HG03159 (cell line): ENCODE results near the gene HSPG2.
"Not testable (repeated sequence)": the region's sequence is repeated elsewhere in the genome, so short reads cannot be mapped to it uniquely, and the experiment has no call there.

ENCODE experiments used
- ATAC-seq: cut with Tn5 transposase; IDR thresholded peaks from one replicate; pipeline ENCODE4 v1.9.1; 2021; ENCODE audit warnings: mild to moderate bottlenecking, moderate library complexity; ENCODE audit not compliant: unreplicated experiment

Gene HSPG2

GRCh38 chr1:21813542-21813941 is 123.6 kb downstream of the HSPG2 start:
- ATAC-seq: no peak

DNA sequence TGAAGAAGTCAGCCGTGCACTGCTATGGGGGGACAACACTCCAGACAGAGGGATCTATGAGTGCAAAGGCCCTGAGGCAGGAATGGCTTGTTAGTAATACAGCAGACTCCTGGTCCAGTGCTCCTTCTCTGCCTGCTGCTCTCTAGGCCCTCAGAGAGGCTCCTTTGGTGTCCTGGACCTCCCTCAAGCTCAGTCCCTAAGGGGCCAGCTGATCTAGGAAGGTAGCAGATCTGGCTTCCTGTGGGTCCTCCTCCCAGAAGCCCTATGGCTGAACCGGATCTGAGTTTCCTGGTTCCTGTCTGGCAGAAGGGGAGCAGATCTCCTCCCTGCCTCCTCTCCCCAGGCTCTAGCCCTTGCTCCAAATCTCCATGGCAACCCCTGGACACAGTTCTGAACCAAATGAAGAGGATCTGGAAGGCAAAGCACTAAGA is 125.2 kb downstream of the HSPG2 start, which contains the start of gene LDLRAD2:
LDLRAD2 (plus strand) TSS at position 391 of the 431 bp plus-strand sequence. CDS start 187 bp downstream, outside the sequence.
- ATAC-seq: no peak

GRCh38 chr1:21804536-21804935 is 132.6 kb downstream of the HSPG2 start:
- no peak for ATAC-seq

GRCh38 chr1:21801100-21801499 is 136.0 kb downstream of the HSPG2 start:
- ATAC-seq: no peak

DNA sequence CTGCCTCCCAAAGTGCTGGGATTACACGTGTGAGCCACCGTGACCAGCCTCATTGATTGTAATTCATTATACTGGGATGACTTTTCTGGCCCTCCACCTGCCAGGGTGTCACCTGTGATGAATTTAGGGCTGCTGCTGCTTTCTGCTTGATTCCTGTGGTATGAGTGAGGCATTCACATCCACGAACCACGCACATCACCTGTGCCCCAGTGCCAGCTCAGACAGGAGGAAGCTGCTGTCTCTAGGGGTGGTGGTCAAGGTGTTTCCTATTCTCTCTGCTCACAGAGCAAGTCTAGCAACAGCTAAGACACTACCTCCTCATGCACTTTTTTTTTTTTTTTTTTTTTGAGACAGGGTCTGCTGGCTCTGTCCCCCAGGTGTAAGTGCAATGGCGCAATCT is 137.4 kb downstream of the HSPG2 start:
- no peak for ATAC-seq

GRCh38 chr1:21795075-21795474 is 142.0 kb downstream of the HSPG2 start:
- ATAC-seq: no peak

- ATAC-seq: no peak
Observed at GRCh38 chr1:21794656-21795055, 142.5 kb downstream of the HSPG2 start.

- no peak for ATAC-seq
Observed at GRCh38 chr1:21793104-21793503, 144.0 kb downstream of the HSPG2 start.

- no peak for ATAC-seq
Observed at GRCh38 chr1:21786640-21787039, 150.5 kb downstream of the HSPG2 start.

- ATAC-seq: not testable (repeated sequence)
Observed at GRCh38 chr1:21785764-21786163, 151.3 kb downstream of the HSPG2 start.

- no peak for ATAC-seq
Observed at GRCh38 chr1:21783679-21784603, 153.2 kb downstream of the HSPG2 start.

DNA sequence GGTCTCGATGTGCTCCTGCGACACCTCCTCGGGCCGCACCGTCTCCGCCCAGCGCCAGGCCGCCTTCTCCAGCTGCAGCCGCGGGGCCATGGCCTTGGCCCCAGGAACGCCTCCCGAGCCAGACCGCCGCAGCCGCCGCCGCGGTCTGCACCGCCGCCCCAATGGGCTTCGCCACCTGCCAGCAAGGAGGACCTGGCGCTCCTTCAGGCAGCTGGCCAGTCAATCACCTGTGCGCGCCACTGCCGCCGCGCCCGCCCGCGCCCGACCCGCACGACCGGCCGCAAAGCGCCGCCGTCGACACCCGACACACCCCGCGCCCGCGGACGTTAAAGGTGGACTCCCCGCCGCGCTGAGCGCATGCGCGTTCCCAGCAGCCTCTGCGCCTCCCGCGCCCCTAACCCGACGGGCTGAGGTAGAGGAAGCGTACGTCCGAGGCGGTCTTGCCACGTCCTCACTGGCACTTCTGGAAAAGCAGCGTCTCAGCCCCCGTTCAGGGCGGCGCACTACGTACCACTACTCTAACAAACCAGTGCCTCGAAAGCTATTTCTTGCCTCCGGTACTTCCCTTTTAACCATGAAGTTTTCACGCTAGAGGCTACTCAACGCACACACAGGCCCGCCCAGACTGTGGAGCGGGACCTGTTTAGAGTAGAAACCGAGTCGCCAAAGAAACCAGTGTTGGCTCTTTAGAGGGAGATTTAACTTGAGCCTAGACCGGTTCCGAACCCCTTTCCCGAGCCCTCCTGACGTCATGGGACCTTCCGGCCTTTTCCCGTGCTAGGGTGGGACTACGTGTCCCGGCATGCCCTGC is 154.0 kb downstream of the HSPG2 start, which contains the start of gene USP48:
USP48 (minus strand) TSS at position 282 of the 811 bp plus-strand sequence; CDS start at position 90, 192 bp downstream.
- peak; percentile 63 for ATAC-seq

DNA sequence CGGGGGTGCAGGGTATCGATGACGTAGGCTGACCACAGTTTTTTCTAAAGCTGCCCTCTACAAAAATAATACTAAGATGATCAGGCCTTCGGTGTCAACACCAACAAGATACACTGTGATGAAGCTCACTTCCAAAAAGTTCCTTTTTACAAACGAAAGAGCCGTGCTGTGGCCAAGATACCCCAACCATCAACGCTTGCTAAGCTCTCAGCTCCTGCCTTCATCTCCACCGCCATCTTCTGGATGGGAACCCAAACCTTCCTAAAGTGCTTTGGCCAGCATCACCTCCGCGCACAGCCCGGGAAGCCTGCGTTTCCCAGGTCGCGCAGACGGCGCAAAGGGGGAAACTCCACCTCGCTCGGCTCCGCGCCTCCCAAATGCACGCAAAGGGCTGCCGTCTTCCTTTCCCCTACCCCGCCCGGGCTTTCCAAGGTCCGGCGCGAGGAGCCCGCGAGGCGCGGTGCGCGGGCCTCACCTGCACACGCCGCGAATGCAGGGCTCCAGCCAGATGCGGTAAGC is 154.7 kb downstream of the HSPG2 start:
- peak; percentile 26 for ATAC-seq

GRCh38 chr1:21781815-21782348 is 155.2 kb downstream of the HSPG2 start:
- peak; percentile 20 for ATAC-seq

- peak; percentile 29 for ATAC-seq
Observed at GRCh38 chr1:21779613-21780521, 157.2 kb downstream of the HSPG2 start.

DNA sequence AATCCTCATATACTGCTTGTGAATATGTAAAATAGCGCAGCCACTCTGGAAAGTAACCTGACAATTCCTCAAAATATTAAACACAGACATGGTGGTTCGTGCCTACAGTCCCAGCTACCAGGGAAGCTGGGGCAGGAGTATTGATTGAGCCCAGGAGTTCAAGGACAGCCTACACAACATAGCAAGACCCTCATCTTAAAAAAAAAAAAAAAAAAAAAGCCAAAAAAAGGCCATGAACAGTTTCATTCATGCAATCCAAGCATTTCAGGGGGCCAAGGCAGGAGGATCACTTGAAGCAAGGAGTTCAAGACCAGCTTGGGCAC is 158.7 kb downstream of the HSPG2 start:
- ATAC-seq: no peak

GRCh38 chr1:21776925-21777324 is 160.2 kb downstream of the HSPG2 start:
- ATAC-seq: not testable (repeated sequence)

DNA sequence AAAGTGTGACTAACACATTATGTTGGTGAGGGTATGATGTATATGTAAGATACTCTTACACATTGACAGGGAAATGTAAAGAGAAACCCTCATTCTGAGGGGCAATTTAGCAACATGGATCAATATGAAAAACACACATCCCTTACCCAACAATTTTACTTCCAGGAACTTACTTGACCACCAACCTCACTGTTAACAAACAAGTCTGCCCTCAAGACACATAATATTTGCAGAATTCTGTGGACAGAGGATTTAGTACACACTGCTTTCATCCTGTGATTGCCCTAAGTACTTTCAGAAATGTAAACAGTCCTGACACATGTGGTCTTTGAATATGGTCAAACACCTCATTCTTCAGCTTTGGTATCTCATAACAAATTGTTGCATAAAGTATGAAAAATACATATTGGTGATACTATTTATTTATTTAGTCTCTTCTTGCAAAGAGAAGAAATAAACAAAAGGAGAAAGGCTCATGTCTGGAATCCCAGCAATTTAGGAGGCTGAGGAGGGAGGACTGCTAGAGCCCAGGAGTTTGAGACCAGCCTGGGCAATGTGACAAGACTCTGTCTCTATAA is 161.0 kb downstream of the HSPG2 start:
- no peak for ATAC-seq

GRCh38 chr1:21775550-21775914 is 161.6 kb downstream of the HSPG2 start:
- ATAC-seq: no peak
